Measurements from ENCODE around the gene RFT1.

- no peak for TF ChIP-seq CTCF (conservative IDR thresholded peaks at IDR 0.05; ENCODE audit: low read depth in 2 of 2)
- no peak for TF ChIP-seq EZH2phosphoT487 (IDR thresholded peaks at IDR 0.05; ENCODE audit: unreplicated experiment)
- no peak for TF ChIP-seq REST (IDR thresholded peaks at IDR 0.05; ENCODE audit: unreplicated experiment)
- TF ChIP-seq EZH2 (IDR thresholded peaks at IDR 0.05; ENCODE audit: low read depth, unreplicated experiment) = no peak
- no peak for TF ChIP-seq ZNF114 (CRISPR knock-in tag; IDR thresholded peaks at IDR 0.05)
- no peak for TF ChIP-seq POLR2AphosphoS5 (IDR thresholded peaks at IDR 0.05; ENCODE audit: low read depth)
- TF ChIP-seq ZNF331 (CRISPR knock-in tag; IDR thresholded peaks at IDR 0.05; ENCODE audit: low read depth) = no peak
- TF ChIP-seq CREB1 (CRISPR knock-in tag; IDR thresholded peaks at IDR 0.05; ENCODE audit: low read depth) = no peak
- no peak for TF ChIP-seq ETS1 (IDR thresholded peaks at IDR 0.05)
- TF ChIP-seq NANOG (IDR thresholded peaks at IDR 0.05; ENCODE audit: borderline replicate concordance) = no peak
Measured at GRCh38 chr3:53163444-53164387, 33.5 kb upstream of the RFT1 start.
